NCI-H187 treated with DMSO at 0.1 percent for 48 hours (cell line): ENCODE measurements around the gene ENAH.

Experiments
- DNase-seq: peaks from one replicate; lab custom pipeline; 2025; lab: John Stamatoyannopoulos, UW

The ENAH gene

GRCh38 chr1:225559902-225560301 is 93.0 kb downstream of the ENAH start:
- no peak for DNase-seq

- DNase-seq: no peak
Observed at GRCh38 chr1:225559326-225559725, 93.6 kb downstream of the ENAH start.

GRCh38 chr1:225556694-225557093 is 96.2 kb downstream of the ENAH start:
- no peak for DNase-seq

GRCh38 chr1:225555821-225556220 is 97.1 kb downstream of the ENAH start:
- DNase-seq: no peak

- no peak for DNase-seq
Observed at GRCh38 chr1:225554216-225554812, 98.6 kb downstream of the ENAH start.

- DNase-seq: no peak
Observed at GRCh38 chr1:225549821-225550220, 103.1 kb downstream of the ENAH start.

- no peak for DNase-seq
Observed at GRCh38 chr1:225548140-225548857, 104.6 kb downstream of the ENAH start.

- DNase-seq: no peak
Observed at GRCh38 chr1:225545649-225546048, 107.3 kb downstream of the ENAH start.

- no peak for DNase-seq
Observed at GRCh38 chr1:225544924-225545323, 108.0 kb downstream of the ENAH start.

- DNase-seq: no peak
Observed at GRCh38 chr1:225544263-225544662, 108.7 kb downstream of the ENAH start.

GRCh38 chr1:225543350-225543749 is 109.6 kb downstream of the ENAH start:
- DNase-seq: no peak

GRCh38 chr1:225541383-225541782 is 111.5 kb downstream of the ENAH start:
- DNase-seq: no peak

GRCh38 chr1:225539575-225539974 is 113.3 kb downstream of the ENAH start:
- DNase-seq: no peak

- no peak for DNase-seq
Observed at GRCh38 chr1:225539069-225539468, 113.9 kb downstream of the ENAH start.

GRCh38 chr1:225537554-225538251 is 115.2 kb downstream of the ENAH start:
- DNase-seq: no peak

- no peak for DNase-seq
Observed at GRCh38 chr1:225535280-225535679, 117.6 kb downstream of the ENAH start.

GRCh38 chr1:225534772-225535171 is 118.2 kb downstream of the ENAH start:
- no peak for DNase-seq

- no peak for DNase-seq
Observed at GRCh38 chr1:225534135-225534534, 118.8 kb downstream of the ENAH start.

GRCh38 chr1:225533238-225533637 is 119.7 kb downstream of the ENAH start:
- DNase-seq: no peak

GRCh38 chr1:225532240-225532944 is 120.5 kb downstream of the ENAH start:
- no peak for DNase-seq

- no peak for DNase-seq
Observed at GRCh38 chr1:225529726-225530125, 123.2 kb downstream of the ENAH start.

GRCh38 chr1:225527575-225527974 is 125.3 kb downstream of the ENAH start:
- DNase-seq: no peak

GRCh38 chr1:225526878-225527277 is 126.0 kb downstream of the ENAH start:
- no peak for DNase-seq
